ENCODE measurements around the gene DCST1. TPM values are rescaled to one million over a fixed set of nuclear protein-coding genes. Genes with fewer than 3 reads are reported as not detected.

The DCST1 gene
- total RNA-seq, 1 donor from 2014 or later, result not detected

DNA sequence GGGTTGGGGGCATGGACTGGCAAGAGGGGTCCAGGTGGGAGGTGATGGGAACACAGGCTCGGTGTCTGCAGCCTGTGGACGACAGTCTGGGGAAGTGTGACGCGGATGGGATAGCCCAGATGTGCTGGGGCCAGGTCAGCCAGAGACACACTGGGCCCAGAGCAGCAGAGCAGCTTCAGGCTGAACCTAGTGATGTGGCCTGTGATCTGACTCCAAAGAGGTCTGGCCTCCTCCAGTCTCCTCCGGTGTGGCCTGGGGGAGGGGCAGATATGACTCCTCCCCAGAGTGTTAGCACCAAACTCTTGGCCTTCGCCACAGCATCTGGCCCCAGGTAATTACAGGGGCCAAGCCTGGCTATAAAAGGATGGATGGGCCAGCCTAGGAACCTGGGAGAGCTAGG, 58.5 kb downstream of the DCST1 start:
- Mint-ChIP-seq H3K4me3 (no peak overlapping the region), H3K9me3 (no peaks in the 10 kb centered on the region), H3K27me3 (ENCODE audit: insufficient read depth) (peaks cover 27% of the 10 kb centered on the region), H3K4me1 (ENCODE audit: low read depth) (peaks cover 7% of the 10 kb centered on the region), H3K36me3 (ENCODE audit: low read depth) (no peaks in the 10 kb centered on the region), H3K27ac (no peak overlapping the region)
- intact Hi-C loops (cut with micrococcal nuclease), result loop anchor here (1.0 to 5.0 kb wide), 2 partner anchors 8 to 35 kb away; partner anchors contain the start of gene EFNA1
- no peak for DNase-seq (ENCODE audit: low spot score)

DNA sequence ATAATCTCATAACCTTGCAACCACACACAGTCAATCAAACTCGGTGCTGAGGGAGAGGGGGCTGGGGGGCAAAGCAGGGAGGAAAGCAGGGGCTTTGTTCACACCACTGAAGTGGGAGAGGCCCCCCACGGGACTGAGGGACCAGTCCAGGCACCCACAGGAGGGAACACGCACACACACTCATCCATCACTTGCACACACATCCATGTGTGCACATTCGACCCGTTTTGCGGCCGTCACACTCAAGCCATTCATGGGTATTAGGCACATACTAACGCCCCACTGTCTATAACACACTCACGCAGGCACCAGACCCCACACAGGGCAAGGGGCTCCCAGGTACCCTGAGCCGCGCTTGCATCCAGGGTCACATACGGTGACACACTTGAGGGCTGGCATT, 59.0 kb downstream of the DCST1 start:
- Mint-ChIP-seq H3K27me3 (ENCODE audit: insufficient read depth) (peaks cover 28% of the 10 kb centered on the region), H3K36me3 (ENCODE audit: low read depth) (no peaks in the 10 kb centered on the region), H3K4me3 (no peak overlapping the region), H3K9me3 (no peaks in the 10 kb centered on the region), H3K27ac (no peak overlapping the region), H3K4me1 (ENCODE audit: low read depth) (peaks cover 7% of the 10 kb centered on the region)
- DNase-seq (ENCODE audit: low spot score), result no peak
- intact Hi-C loops (cut with micrococcal nuclease), result loop anchor here (1.0 to 5.0 kb wide), 2 partner anchors 8 to 35 kb away; partner anchors contain the start of gene EFNA1

DNA sequence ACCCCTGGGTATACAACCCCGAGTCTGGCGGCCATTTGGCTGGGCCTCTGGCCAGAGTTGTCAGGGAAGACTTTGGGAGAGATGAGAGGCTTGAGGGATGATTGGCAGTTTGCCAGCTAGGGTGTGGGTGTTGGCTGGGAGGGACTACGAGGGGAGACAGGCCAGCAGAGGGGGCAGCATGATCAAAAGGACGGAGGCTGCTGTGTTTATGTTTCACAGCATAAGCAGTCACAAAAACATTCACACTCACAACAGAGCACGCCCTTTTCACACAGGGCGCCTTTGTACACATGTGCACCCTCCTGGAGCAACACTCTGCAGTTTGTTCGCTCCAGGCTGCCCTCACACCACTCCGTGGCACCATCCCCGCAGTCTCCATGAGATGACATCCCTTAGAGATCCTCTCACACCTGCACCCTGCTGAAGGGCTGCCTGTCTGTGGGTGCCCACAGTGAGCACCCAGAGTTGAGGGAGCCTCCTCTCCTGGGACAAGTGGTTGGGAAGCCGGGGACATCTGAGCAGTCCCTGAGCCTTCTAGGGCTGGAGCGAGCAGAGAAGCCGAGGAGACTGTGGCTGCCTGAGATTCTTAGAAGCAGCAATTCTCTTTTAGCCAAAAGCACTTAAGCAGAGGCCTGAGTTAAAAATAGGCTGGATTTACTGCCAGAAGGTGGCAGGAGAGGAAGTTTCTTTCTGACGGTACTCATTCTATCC, 60.4 kb downstream of the DCST1 start:
- no peaks in the 10 kb centered on the region for H3K36me3 Mint-ChIP-seq (ENCODE audit: low read depth)
- intact Hi-C loops (cut with micrococcal nuclease), result loop anchor here (5.0 kb wide), 1 partner anchor 33 kb away; the partner anchor contains the start of gene EFNA1
- DNase-seq (ENCODE audit: low spot score), result no peak

DNA sequence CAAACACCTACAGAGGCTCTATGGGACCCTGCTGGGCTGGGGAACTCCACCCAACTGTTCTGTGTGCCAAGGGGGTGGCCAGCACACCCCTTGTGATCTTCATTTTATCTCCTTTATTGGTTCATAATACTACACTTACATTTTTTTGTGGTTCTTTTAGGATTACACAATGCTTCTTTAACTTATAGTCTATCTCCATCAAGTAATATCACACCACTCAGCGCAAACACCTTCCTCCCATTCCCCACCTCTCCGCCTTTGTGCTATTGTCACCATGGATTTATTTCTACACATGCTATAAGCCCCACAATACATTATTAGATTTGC, 61.0 kb downstream of the DCST1 start:
- no peaks in the 10 kb centered on the region for H3K9me3 Mint-ChIP-seq
- intact Hi-C loops (cut with micrococcal nuclease), result loop anchor here (5.0 kb wide), 1 partner anchor 33 kb away; the partner anchor contains the start of gene EFNA1

More for the DNA sequence above, 60.4 kb downstream of the DCST1 start:
- no peaks in the 10 kb centered on the region for H3K9me3 Mint-ChIP-seq
- H3K27me3 Mint-ChIP-seq (ENCODE audit: insufficient read depth), result peaks cover 31% of the 10 kb centered on the region
- no peak overlapping the region for H3K4me3 Mint-ChIP-seq
- H3K4me1 Mint-ChIP-seq (ENCODE audit: low read depth), result peaks cover 7% of the 10 kb centered on the region
- H3K27ac Mint-ChIP-seq, result no peak overlapping the region

GRCh38 chr1:155099331-155099730, 65.7 kb downstream of the DCST1 start:
- intact Hi-C loops (cut with micrococcal nuclease), result no loop called here
- Mint-ChIP-seq H3K36me3 (ENCODE audit: low read depth) (no peaks in the 10 kb centered on the region), H3K4me3 (no peak overlapping the region)

More for the DNA sequence above, 61.0 kb downstream of the DCST1 start:
- Mint-ChIP-seq H3K36me3 (ENCODE audit: low read depth) (no peaks in the 10 kb centered on the region), H3K27me3 (ENCODE audit: insufficient read depth) (peaks cover 31% of the 10 kb centered on the region), H3K4me1 (ENCODE audit: low read depth) (peaks cover 7% of the 10 kb centered on the region), H3K27ac (no peak overlapping the region), H3K4me3 (no peak overlapping the region)
- DNase-seq (ENCODE audit: low spot score), result no peak

More at GRCh38 chr1:155099331-155099730, 65.7 kb downstream of the DCST1 start:
- Mint-ChIP-seq H3K4me1 (ENCODE audit: low read depth) (no peaks in the 10 kb centered on the region), H3K27ac (no peak overlapping the region), H3K27me3 (ENCODE audit: insufficient read depth) (peaks cover 32% of the 10 kb centered on the region), H3K9me3 (no peaks in the 10 kb centered on the region)
- no peak for DNase-seq (ENCODE audit: low spot score)

Other genes starting within 250 kb of the DCST1 start
- gene KCNN3, start 163.5 kb upstream of the DCST1 start, total RNA-seq, result 0.34 and 0.36 TPM in 2 replicates
- gene PMVK, start 97.1 kb upstream of the DCST1 start, total RNA-seq, result 42.5 and 43.3 TPM in 2 replicates
- 25.1 and 27.9 TPM in 2 replicates for gene PBXIP1, start 77.7 kb upstream of the DCST1 start, total RNA-seq
- gene PYGO2, start 72.0 kb upstream of the DCST1 start, total RNA-seq, result 34.7 and 35.0 TPM in 2 replicates
- gene SHC1, start 63.1 kb upstream of the DCST1 start, total RNA-seq, result 61.4 and 62.3 TPM in 2 replicates
- gene CKS1B, start 59.1 kb upstream of the DCST1 start, total RNA-seq, result 151 and 158 TPM in 2 replicates
- 69.2 and 74.3 TPM in 2 replicates for gene FLAD1, start 50.5 kb upstream of the DCST1 start, total RNA-seq
- 1.5 and 1.8 TPM in 2 replicates for gene LENEP, start 40.2 kb upstream of the DCST1 start, total RNA-seq
- gene ZBTB7B, start 31.0 kb upstream of the DCST1 start, total RNA-seq, result 166 and 172 TPM in 2 replicates
- gene DCST2, start within 50 bp of the DCST1 start, total RNA-seq, result 0.26 and 0.27 TPM in 2 replicates
- gene ADAM15, start 17.5 kb downstream of the DCST1 start, total RNA-seq, result 82.9 and 86.8 TPM in 2 replicates
- gene EFNA4, start 29.9 kb downstream of the DCST1 start, total RNA-seq, result 5.7 and 6.8 TPM in 2 replicates
- gene EFNA3, start 45.0 kb downstream of the DCST1 start, total RNA-seq, result 2.8 and 3.0 TPM in 2 replicates
- not detected in 2 replicates for gene EFNA1, start 94.1 kb downstream of the DCST1 start, total RNA-seq
- gene SLC50A1, start 102.0 kb downstream of the DCST1 start, total RNA-seq, result 45.7 and 47.7 TPM in 2 replicates
- 43.7 and 45.1 TPM in 2 replicates for gene DPM3, start 106.7 kb downstream of the DCST1 start, total RNA-seq
- gene KRTCAP2, start 139.5 kb downstream of the DCST1 start, total RNA-seq, result 230 and 238 TPM in 2 replicates
- 10.2 and 12.6 TPM in 2 replicates for gene TRIM46, start 140.0 kb downstream of the DCST1 start, total RNA-seq
- 9.7 and 10.0 TPM in 2 replicates for gene THBS3, start 174.1 kb downstream of the DCST1 start, total RNA-seq
- gene MTX1, start 174.9 kb downstream of the DCST1 start, total RNA-seq, result 61.8 and 62.3 TPM in 2 replicates
- 40.3 and 45.5 TPM in 2 replicates for gene ENTREP3, start 221.7 kb downstream of the DCST1 start, total RNA-seq
- gene SCAMP3, start 228.5 kb downstream of the DCST1 start, total RNA-seq, result 147 and 168 TPM in 2 replicates
- 87.0 and 91.6 TPM in 2 replicates for gene CLK2, start 239.7 kb downstream of the DCST1 start, total RNA-seq
- 2.5 and 3.3 TPM in 2 replicates for gene HCN3, start 243.6 kb downstream of the DCST1 start, total RNA-seq